Testis (tissue), 2 donors: Measurements from ENCODE around the gene ALG11.

ENCODE experiments used
- CTCF ChIP-seq, 3 experiments: fragments of 450-650 bp in 2 of 3; fragments of 200-600 bp in 1 of 3; sonication (generic) in 1 of 3; IDR thresholded peaks; one replicate each; pipeline ENCODE4 v1.5.1; 2016 to 2019; ENCODE audit warnings: antibody characterized with exemption in 3 of 3, mild to moderate bottlenecking in 2 of 3, moderate library complexity in 1 of 3
- POLR2A ChIP-seq: fragments of 450-650 bp; IDR thresholded peaks from one replicate; pipeline ENCODE4 v1.6.1; 2017; ENCODE audit warnings: antibody characterized with exemption, mild to moderate bottlenecking, moderate library complexity

GRCh38 chr13:51967482-51968446, 44.4 kb upstream of the ALG11 start:
- TF ChIP-seq CTCF (IDR thresholded peaks at IDR 0.05) (no peak), POLR2A (no peak)
